HCT116 (cell line): ENCODE data around the gene HRH2. TPM values are rescaled to one million over a fixed set of nuclear protein-coding genes. Genes with fewer than 3 reads are reported as not detected.

ENCODE experiments used
- ATAC-seq: fragments of 200-7000 bp; cut with Tn5 transposase; 2 replicates; pipeline ENCODE4 v1.9.1; 2020; ENCODE audit warnings: mild to moderate bottlenecking, moderate library complexity
- BruUV-seq: library from RNA; stranded (reverse); fragments of 400-500 nt; replicated peaks from 2 replicates; lab custom pipeline; 2021; lab: Mats Ljungman, UMichigan
- CTCF ChIA-PET: fragments of 300-600 bp; sonication (Branson Sonifier 250); formaldehyde crosslinking; loops from one replicate; lab custom pipeline; 2021; ENCODE audit warnings: antibody characterized with exemption; lab: Charles Lee
- POLR2A ChIA-PET: fragments of 300-600, 350-600 bp; sonication (Branson Sonifier 250); formaldehyde crosslinking; loops from one replicate; lab custom pipeline; 2021; ENCODE audit warnings: antibody characterized with exemption; lab: Charles Lee
- RAD21 ChIA-PET, 2 experiments: fragments of 300-600 bp; sonication (Branson Sonifier 250); formaldehyde crosslinking; loops; one replicate each; lab custom pipeline; 2023; ENCODE audit warnings: low total read pairs in 2 of 2; ENCODE audit not compliant: uncharacterized antibody in 2 of 2, unreplicated experiment in 2 of 2, low non-redundant PET in 1 of 2; lab: Charles Lee
- DNase-seq: peaks from one replicate; pipeline ENCODE4 v3.0.0-alpha.2; 2010; ENCODE audit warnings: low read depth, low spot score
- H2AFZ ChIP-seq: fragments of 200-600 bp; shearing (Covaris generic), sonication (generic); 2 replicates; pipeline ENCODE4 v1.6.1; 2017; ENCODE audit warnings: low read depth, mixed run types, mixed read lengths, antibody characterized with exemption, low read length; ENCODE audit not compliant: poor library complexity, severe bottlenecking
- H3K27ac ChIP-seq: 2 replicates; pipeline ENCODE4 v1.5.1; 2012; ENCODE audit warnings: low read depth, low read length
- H3K27me3 ChIP-seq: fragments of 200-600 bp; sonication (generic); 2 replicates; pipeline ENCODE4 v1.6.1; 2016; ENCODE audit warnings: mixed run types, low read length, mixed read lengths; ENCODE audit not compliant: insufficient read depth
- H3K36me3 ChIP-seq, 2 experiments: fragments of 200-500 bp in 1 of 2; fragments of 200-600 bp in 1 of 2; sonication (Bioruptor generic) in 1 of 2; sonication (generic) in 1 of 2; 2 replicates each; pipeline versions ENCODE4 v1.5.1 to v1.6.1; 2014 to 2016; ENCODE audit warnings: low read length in 2 of 2, inconsistent platforms in 1 of 2, mixed read lengths in 1 of 2, mixed run types in 1 of 2; ENCODE audit not compliant: insufficient read depth in 2 of 2, control insufficient read depth in 1 of 2
- H3K4me1 ChIP-seq, 2 experiments: fragments of 200-600 bp in 1 of 2; sonication (generic) in 1 of 2; 2 replicates each; pipeline versions ENCODE4 v1.5.1 to v1.6.1; 2012 to 2017; ENCODE audit warnings: low read length in 2 of 2, inconsistent platforms in 1 of 2, mild to moderate bottlenecking in 1 of 2, mixed read lengths in 1 of 2, mixed run types in 1 of 2, moderate library complexity in 1 of 2; ENCODE audit not compliant: insufficient read depth in 2 of 2, control insufficient read depth in 1 of 2
- H3K4me2 ChIP-seq: fragments of 200-600 bp; sonication (generic); 2 replicates; pipeline ENCODE4 v1.6.1; 2017; ENCODE audit warnings: mixed run types, low read length, mixed read lengths
- H3K4me3 ChIP-seq, 2 experiments: fragments of 200-600 bp in 1 of 2; sonication (generic) in 1 of 2; replicated peaks in 1 of 2; 2 replicates each; pipeline ENCODE4 v1.5.1; 2011 to 2016; ENCODE audit warnings: low read length in 2 of 2, control low read depth in 1 of 2, low read depth in 1 of 2, mild to moderate bottlenecking in 1 of 2, mixed read lengths in 1 of 2, mixed run types in 1 of 2
- H3K79me2 ChIP-seq: fragments of 200-600 bp; sonication (generic); 2 replicates; pipeline ENCODE4 v1.6.1; 2017; ENCODE audit warnings: mild to moderate bottlenecking, mixed run types, low read length, moderate library complexity, mixed read lengths; ENCODE audit not compliant: insufficient read depth
- H3K9ac ChIP-seq: fragments of 200-600 bp; sonication (generic); 2 replicates; pipeline ENCODE4 v1.6.1; 2016; ENCODE audit warnings: low read length, mixed read lengths
- H3K9me2 ChIP-seq: fragments of 200-600 bp; sonication (generic), shearing (Covaris generic); 2 replicates; pipeline ENCODE4 v1.6.1; 2017; ENCODE audit warnings: mixed run types, mild to moderate bottlenecking, moderate library complexity; ENCODE audit not compliant: insufficient read depth
- H3K9me3 ChIP-seq, 2 experiments: fragments of 200-500 bp in 1 of 2; fragments of 200-600 bp in 1 of 2; sonication (Bioruptor generic) in 1 of 2; sonication (generic) in 1 of 2; 2 replicates each; pipeline ENCODE4 v1.6.1; 2014 to 2017; ENCODE audit warnings: low read length in 2 of 2, mixed read lengths in 2 of 2, inconsistent platforms in 1 of 2, low read depth in 1 of 2, mild to moderate bottlenecking in 1 of 2, mixed run types in 1 of 2, moderate library complexity in 1 of 2; ENCODE audit not compliant: control insufficient read depth in 1 of 2, insufficient read depth in 1 of 2
- H4K20me1 ChIP-seq: fragments of 200-600 bp; sonication (generic), shearing (Covaris generic); 2 replicates; pipeline ENCODE4 v1.6.1; 2017; ENCODE audit warnings: mixed run types, mild to moderate bottlenecking, moderate library complexity; ENCODE audit not compliant: insufficient read depth
- ATF3 ChIP-seq: IDR thresholded peaks from 2 replicates; pipeline ENCODE4 v1.6.1; 2012
- CBX3 ChIP-seq: IDR thresholded peaks from 2 replicates; pipeline ENCODE4 v1.6.1; 2012; ENCODE audit warnings: low read depth
- CEBPB ChIP-seq: IDR thresholded peaks from 2 replicates; pipeline ENCODE4 v1.6.1; 2012; ENCODE audit warnings: low read depth
- CTCF ChIP-seq, 3 experiments: fragments of 200-600 bp in 1 of 3; sonication (generic) in 1 of 3; IDR thresholded peaks in 2 of 3; conservative IDR thresholded peaks in 1 of 3; 2 replicates each; pipeline ENCODE4 v1.5.1; 2012 to 2017; ENCODE audit warnings: low read depth in 2 of 3, low read length in 2 of 3, antibody characterized with exemption in 1 of 3, borderline replicate concordance in 1 of 3, control low read depth in 1 of 3, mild to moderate bottlenecking in 1 of 3, mixed read lengths in 1 of 3, mixed run types in 1 of 3, moderate library complexity in 1 of 3; ENCODE audit not compliant: insufficient read depth in 1 of 3
- EZH2phosphoT487 ChIP-seq: fragments of 200-600 bp; IDR thresholded peaks from 2 replicates; pipeline ENCODE4 v1.6.1; 2018; ENCODE audit warnings: antibody characterized with exemption, borderline replicate concordance
- FOSL1 ChIP-seq: IDR thresholded peaks from 2 replicates; pipeline ENCODE4 v1.6.1; 2012; ENCODE audit warnings: low read depth
- MAX ChIP-seq: IDR thresholded peaks from 2 replicates; pipeline ENCODE4 v1.6.1; 2012
- POLR2A ChIP-seq: IDR thresholded peaks from 2 replicates; pipeline ENCODE4 v1.7.0; 2011; ENCODE audit warnings: borderline replicate concordance; ENCODE audit not compliant: insufficient read depth, insufficient read length; ENCODE audit errors: extremely low read depth
- POLR2AphosphoS5 ChIP-seq: IDR thresholded peaks from 2 replicates; pipeline ENCODE4 v1.6.1; 2011; ENCODE audit warnings: mild to moderate bottlenecking, low read depth, low read length, moderate library complexity
- RAD21 ChIP-seq: IDR thresholded peaks from 2 replicates; pipeline ENCODE4 v1.6.1; 2012; ENCODE audit warnings: low read depth, mild to moderate bottlenecking
- SIN3A ChIP-seq: IDR thresholded peaks from 2 replicates; pipeline ENCODE4 v1.6.1; 2012; ENCODE audit warnings: low read depth
- SP1 ChIP-seq: IDR thresholded peaks from 2 replicates; pipeline ENCODE4 v1.6.1; 2012; ENCODE audit warnings: low read depth
- SRF ChIP-seq: IDR thresholded peaks from 2 replicates; pipeline ENCODE4 v1.6.1; 2012; ENCODE audit warnings: low read depth
- YY1 ChIP-seq: IDR thresholded peaks from 2 replicates; pipeline ENCODE4 v1.6.1; 2011; ENCODE audit warnings: low read length, low read depth, moderate library complexity, mild to moderate bottlenecking; ENCODE audit not compliant: insufficient replicate concordance; ENCODE audit errors: extremely low read depth
- ZFX ChIP-seq: fragments of 450-650 bp; IDR thresholded peaks from 2 replicates; pipeline ENCODE4 v1.6.1; 2017
- ZNF274 ChIP-seq: fragments of 200-500 bp; sonication (Bioruptor generic); IDR thresholded peaks from 2 replicates; pipeline ENCODE4 v1.6.1; 2014; ENCODE audit warnings: mild to moderate bottlenecking, low read depth, low read length, inconsistent platforms
- intact Hi-C: fragments of 100-400 bp; cut with micrococcal nuclease; formaldehyde crosslinking; loops from 2 replicates; pipeline ENCODE4 v1.10.0; 2022
- total RNA-seq: library from RNA; stranded (reverse); gene quantifications from one replicate; pipeline ENCODE4 v1.2.1, GENCODE V29; 2021; ENCODE audit not compliant: unreplicated experiment
- TF ChIP-seq, protein P1 (sequence below): IDR thresholded peaks from 2 replicates; pipeline ENCODE4 v1.6.1; 2011; ENCODE audit warnings: mild to moderate bottlenecking, low read length, moderate library complexity; ENCODE audit not compliant: insufficient replicate concordance; ENCODE audit errors: extremely low read depth

The HRH2 gene
- total RNA-seq, 1 experiment from 2014 or later, result 0.12 TPM

- no peaks in the 10 kb centered on the region for H3K4me1 ChIP-seq
- H3K9ac ChIP-seq, result no peak overlapping the region
- no peaks in the 10 kb centered on the region for H3K36me3 ChIP-seq
- no peaks in the 10 kb centered on the region for H3K9me2 ChIP-seq
- CTCF ChIA-PET, result no interaction called here
- POLR2A ChIA-PET, result no interaction called here
- RAD21 ChIA-PET, result no interaction called here
- H3K79me2 ChIP-seq, result no peaks in the 10 kb centered on the region
- H3K4me3 ChIP-seq, result no peak overlapping the region
- no TSS peak for BruUV-seq
- H3K27ac ChIP-seq, result no peak overlapping the region
- TF ChIP-seq CBX3, result no peak
- no peak for TF ChIP-seq SP1
- TF ChIP-seq MAX, result no peak
- TF ChIP-seq, protein P1, sequence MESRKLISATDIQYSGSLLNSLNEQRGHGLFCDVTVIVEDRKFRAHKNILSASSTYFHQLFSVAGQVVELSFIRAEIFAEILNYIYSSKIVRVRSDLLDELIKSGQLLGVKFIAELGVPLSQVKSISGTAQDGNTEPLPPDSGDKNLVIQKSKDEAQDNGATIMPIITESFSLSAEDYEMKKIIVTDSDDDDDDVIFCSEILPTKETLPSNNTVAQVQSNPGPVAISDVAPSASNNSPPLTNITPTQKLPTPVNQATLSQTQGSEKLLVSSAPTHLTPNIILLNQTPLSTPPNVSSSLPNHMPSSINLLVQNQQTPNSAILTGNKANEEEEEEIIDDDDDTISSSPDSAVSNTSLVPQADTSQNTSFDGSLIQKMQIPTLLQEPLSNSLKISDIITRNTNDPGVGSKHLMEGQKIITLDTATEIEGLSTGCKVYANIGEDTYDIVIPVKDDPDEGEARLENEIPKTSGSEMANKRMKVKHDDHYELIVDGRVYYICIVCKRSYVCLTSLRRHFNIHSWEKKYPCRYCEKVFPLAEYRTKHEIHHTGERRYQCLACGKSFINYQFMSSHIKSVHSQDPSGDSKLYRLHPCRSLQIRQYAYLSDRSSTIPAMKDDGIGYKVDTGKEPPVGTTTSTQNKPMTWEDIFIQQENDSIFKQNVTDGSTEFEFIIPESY, result no peak
- TF ChIP-seq FOSL1, result no peak
- no peak for TF ChIP-seq ZNF274
- TF ChIP-seq ATF3, result no peak
- TF ChIP-seq ZFX, result no peak
- peaks cover 29% of the 10 kb centered on the region; the same call in 1 of the 2 replicates for H3K27me3 ChIP-seq
- DNase-seq, result no peak
- ATAC-seq, result no peak
- intact Hi-C loops, result no loop called here
- H3K9me3 ChIP-seq, result no peaks in the 10 kb centered on the region
- H2AFZ ChIP-seq, result no peak overlapping the region
- H4K20me1 ChIP-seq, result no peaks in the 10 kb centered on the region
- no peak overlapping the region for H3K4me2 ChIP-seq
Measured at GRCh38 chr5:175686396-175686795, 28.5 kb downstream of the HRH2 start.

- DNase-seq (no peak), ATAC-seq (no peak)
- ChIA-PET RAD21 (no interaction called here), POLR2A (no interaction called here), CTCF (interaction anchor here (1.2 kb wide), 1 partner anchor 14 kb away, joined by 3 read pairs; no protein-coding TSS in a partner anchor)
- intact Hi-C loops, result no loop called here
- Histone ChIP-seq H3K27me3 (peaks cover 25% of the 10 kb centered on the region; the same call in 1 of the 2 replicates), H3K4me2 (no peak overlapping the region), H3K9me3 (no peaks in the 10 kb centered on the region), H2AFZ (no peak overlapping the region), H3K9me2 (no peaks in the 10 kb centered on the region), H3K9ac (no peak overlapping the region), H4K20me1 (no peaks in the 10 kb centered on the region), H3K27ac (no peak overlapping the region), H3K36me3 (no peaks in the 10 kb centered on the region), H3K79me2 (no peaks in the 10 kb centered on the region), H3K4me3 (no peak overlapping the region), H3K4me1 (no peaks in the 10 kb centered on the region)
- BruUV-seq, result no TSS peak
- TF ChIP-seq MAX (no peak), CEBPB (no peak), SRF (no peak), ZNF274 (no peak), ATF3 (no peak), YY1 (no peak), SIN3A (no peak), POLR2AphosphoS5 (no peak), EZH2phosphoT487 (no peak), POLR2A (no peak), RAD21 (no peak), CTCF (IDR thresholded peaks at IDR 0.05 in 2 of 3, conservative IDR thresholded peaks at IDR 0.05 in 1 of 3; ENCODE audit: borderline replicate concordance in 1 of 3, insufficient read depth in 1 of 3, low read depth in 2 of 3, low read length in 2 of 3) (no peak)
Measured at GRCh38 chr5:175686826-175687225, 29.0 kb downstream of the HRH2 start.
